Stimulated activated effector memory CD8-positive, alpha-beta T cell treated with anti-CD3 and anti-CD28 coated beads, Interleukin-12 subunit alpha, Interleukin-12 subunit beta, amount 100 ng/mL, for 72 hours (primary cell): ENCODE measurements around the gene TSC22D1.
"Not testable (repeated sequence)": the region's sequence is repeated elsewhere in the genome, so short reads cannot be mapped to it uniquely, and the experiment has no call there.

Experiments
- ATAC-seq: fragments of 150-1000 bp; cut with Tn5 transposase; 2 replicates; pipeline ENCODE4 v1.10.0; 2021
- DNase-seq, 2 donors: peaks; one replicate each; pipeline ENCODE4 v3.0.0; 2021 to 2022; ENCODE audit warnings: low spot score in 2 of 2
- H3K27ac Mint-ChIP-seq: one replicate; pipeline ENCODE4 v1.8.0; 2022; ENCODE audit warnings: mild to moderate bottlenecking, mixed read lengths
- H3K36me3 Mint-ChIP-seq: one replicate; pipeline ENCODE4 v1.8.0; 2022; ENCODE audit warnings: mild to moderate bottlenecking, mixed read lengths
- H3K4me1 Mint-ChIP-seq: one replicate; pipeline ENCODE4 v1.8.0; 2022; ENCODE audit warnings: mixed read lengths
- H3K4me3 Mint-ChIP-seq: one replicate; pipeline ENCODE4 v1.8.0; 2022; ENCODE audit warnings: mild to moderate bottlenecking, mixed read lengths
- H3K9me3 Mint-ChIP-seq: one replicate; pipeline ENCODE4 v1.8.0; 2022; ENCODE audit warnings: mixed read lengths

TSC22D1 gene

DNA sequence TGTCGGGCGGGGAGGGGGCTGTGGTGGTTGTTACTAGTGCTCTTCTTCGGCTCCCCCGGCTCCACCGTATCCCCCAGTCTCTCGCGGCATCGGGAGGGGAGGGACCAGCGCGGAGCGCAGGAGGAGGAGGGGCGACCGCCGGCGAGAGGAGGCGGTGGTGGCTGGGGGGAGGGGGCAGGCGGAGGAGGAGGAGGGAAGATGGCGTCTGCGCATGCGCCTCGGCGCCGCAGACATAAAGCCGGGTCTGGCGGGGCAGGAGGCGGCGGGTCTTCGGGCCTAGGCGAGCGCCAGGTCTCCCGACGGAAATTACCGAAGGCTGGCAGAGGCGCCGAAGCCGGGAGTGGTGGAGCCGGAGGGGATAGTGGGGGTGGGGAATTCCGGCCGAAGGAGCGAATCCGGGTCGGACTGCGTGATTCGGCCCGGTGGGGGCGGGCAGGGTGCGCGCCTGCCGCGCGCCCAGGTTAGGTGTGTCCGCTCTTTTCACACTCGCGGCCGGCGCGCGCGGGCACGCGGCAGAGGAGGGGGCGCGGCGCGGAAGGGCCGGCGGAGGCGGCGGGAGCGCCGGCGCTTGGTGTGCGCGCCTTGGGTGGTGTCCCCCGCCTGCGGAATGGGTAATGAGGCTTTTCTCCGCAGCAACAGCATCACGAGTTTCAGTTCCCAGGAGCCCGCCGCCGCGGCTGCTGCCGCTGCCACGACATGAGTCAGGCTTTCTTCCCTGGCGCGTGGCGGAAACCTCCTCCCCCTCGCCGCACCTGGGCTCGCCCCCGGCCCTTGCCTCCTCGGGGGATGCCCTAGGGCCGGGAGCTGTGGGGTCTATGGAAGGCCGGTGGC lies 1.3 kb upstream of the TSC22D1 start:
- H3K4me3 Mint-ChIP-seq = peak overlapping the region; percentile 89
- peaks cover 28% of the 10 kb centered on the region for H3K4me1 Mint-ChIP-seq
- H3K9me3 Mint-ChIP-seq = no peaks in the 10 kb centered on the region
- H3K36me3 Mint-ChIP-seq = peaks cover 20% of the 10 kb centered on the region
- DNase-seq = peak; percentile 84 to 95
- ATAC-seq = peak; percentile 80
- peak overlapping the region; percentile 87 for H3K27ac Mint-ChIP-seq

GRCh38 chr13:44576351-44577235 lies 463 bp upstream of the TSC22D1 start:
- Mint-ChIP-seq H3K27ac (peak overlapping the region; percentile 87), H3K36me3 (peaks cover 20% of the 10 kb centered on the region), H3K4me3 (peak overlapping the region; percentile 89), H3K9me3 (no peaks in the 10 kb centered on the region), H3K4me1 (peaks cover 32% of the 10 kb centered on the region)
- peak; percentile 54 for ATAC-seq
- DNase-seq = peak in 1 of 2 donors; percentile 65

- Mint-ChIP-seq H3K9me3 (no peaks in the 10 kb centered on the region), H3K27ac (peak overlapping the region; percentile 86), H3K36me3 (peaks cover 20% of the 10 kb centered on the region), H3K4me1 (peaks cover 32% of the 10 kb centered on the region), H3K4me3 (peak overlapping the region; percentile 89)
- DNase-seq = no peak
- no peak for ATAC-seq
Measured at GRCh38 chr13:44575035-44575434, 1.1 kb downstream of the TSC22D1 start.

- Mint-ChIP-seq H3K27ac (no peak overlapping the region), H3K36me3 (peaks cover 20% of the 10 kb centered on the region), H3K4me3 (peak overlapping the region; percentile 89), H3K4me1 (peaks cover 32% of the 10 kb centered on the region), H3K9me3 (no peaks in the 10 kb centered on the region)
- DNase-seq = no peak
- ATAC-seq = peak; percentile 19
Measured at GRCh38 chr13:44574466-44574855, 1.7 kb downstream of the TSC22D1 start.

GRCh38 chr13:44573790-44574465 lies 2.2 kb downstream of the TSC22D1 start:
- no peak for DNase-seq
- H3K9me3 Mint-ChIP-seq = no peaks in the 10 kb centered on the region
- no peak for ATAC-seq
- peak overlapping the region; percentile 89 for H3K4me3 Mint-ChIP-seq
- peaks cover 35% of the 10 kb centered on the region for H3K4me1 Mint-ChIP-seq
- H3K36me3 Mint-ChIP-seq = peaks cover 20% of the 10 kb centered on the region
- no peak overlapping the region for H3K27ac Mint-ChIP-seq

DNA sequence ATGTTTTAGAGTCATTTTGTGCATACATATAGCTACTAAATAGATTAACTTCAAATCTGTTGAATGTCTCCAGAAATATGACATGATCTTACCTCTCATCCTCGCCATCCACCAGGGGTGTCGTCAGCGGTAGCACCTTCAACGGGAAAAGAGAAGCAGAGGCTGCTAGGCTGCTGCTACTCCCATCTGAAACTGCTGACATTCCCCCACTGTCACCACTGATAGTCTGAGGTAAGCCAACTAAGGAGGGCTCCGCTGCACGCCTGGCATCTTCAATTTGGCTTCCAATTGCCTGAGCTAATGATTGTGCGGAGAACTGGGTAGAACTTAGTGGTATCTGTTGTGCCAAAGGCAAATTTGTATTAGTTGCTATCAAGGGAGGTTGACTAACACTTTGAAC lies 3.1 kb downstream of the TSC22D1 start:
- H3K4me1 Mint-ChIP-seq = peaks cover 43% of the 10 kb centered on the region
- H3K27ac Mint-ChIP-seq = no peak overlapping the region
- no peaks in the 10 kb centered on the region for H3K9me3 Mint-ChIP-seq
- no peak overlapping the region for H3K4me3 Mint-ChIP-seq
- peaks cover 20% of the 10 kb centered on the region for H3K36me3 Mint-ChIP-seq
- DNase-seq = no peak
- no peak for ATAC-seq

DNA sequence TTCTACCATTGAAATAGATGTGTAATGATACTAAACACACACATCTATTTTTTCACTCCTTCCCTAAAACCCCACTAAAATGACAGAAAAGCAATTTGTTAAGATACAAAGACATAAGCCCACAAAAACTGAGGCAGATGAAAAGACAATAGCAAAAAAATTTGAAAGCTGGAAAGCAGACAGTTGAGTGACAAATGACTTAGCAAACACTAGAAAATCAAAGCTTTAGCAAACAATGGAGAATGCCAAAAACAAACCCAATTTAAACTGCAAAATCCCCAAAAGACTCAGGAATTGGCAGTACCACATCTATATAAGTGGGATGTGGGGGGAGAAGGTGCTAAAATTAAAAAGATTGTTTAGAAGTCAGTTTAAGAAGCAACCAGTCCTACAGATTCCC lies 9.5 kb downstream of the TSC22D1 start:
- ATAC-seq (no peak), DNase-seq (no peak)
- H3K4me3 Mint-ChIP-seq = no peak overlapping the region
- H3K9me3 Mint-ChIP-seq = no peaks in the 10 kb centered on the region
- H3K36me3 Mint-ChIP-seq = no peaks in the 10 kb centered on the region
- peaks cover 34% of the 10 kb centered on the region for H3K4me1 Mint-ChIP-seq
- no peak overlapping the region for H3K27ac Mint-ChIP-seq

DNA sequence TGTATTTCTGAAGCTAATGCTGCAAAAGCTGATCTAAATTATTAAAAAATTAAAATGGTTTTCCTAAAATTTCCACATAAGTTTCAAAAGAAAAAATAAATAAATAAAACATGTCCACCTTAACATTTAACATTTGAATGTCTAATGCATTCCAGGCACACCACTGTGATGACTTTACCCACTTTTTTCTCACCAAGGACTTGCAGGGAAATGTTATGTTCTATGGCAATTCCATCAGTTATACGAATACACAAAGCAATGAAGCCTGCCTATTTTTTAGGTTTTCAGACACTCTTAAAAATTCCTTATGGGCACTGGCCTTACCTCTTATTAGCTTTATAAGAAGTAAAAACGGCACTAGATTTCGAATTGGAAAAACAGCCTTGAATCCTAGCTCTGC lies 10.2 kb downstream of the TSC22D1 start:
- Mint-ChIP-seq H3K36me3 (no peaks in the 10 kb centered on the region), H3K9me3 (no peaks in the 10 kb centered on the region), H3K4me3 (no peak overlapping the region), H3K27ac (no peak overlapping the region), H3K4me1 (peaks cover 34% of the 10 kb centered on the region)
- ATAC-seq = no peak
- DNase-seq = no peak

- Mint-ChIP-seq H3K9me3 (no peaks in the 10 kb centered on the region), H3K36me3 (no peaks in the 10 kb centered on the region), H3K4me1 (peaks cover 34% of the 10 kb centered on the region), H3K4me3 (no peak overlapping the region), H3K27ac (no peak overlapping the region)
- DNase-seq = no peak
- no peak for ATAC-seq
Measured at GRCh38 chr13:44564936-44565335, 11.2 kb downstream of the TSC22D1 start.

GRCh38 chr13:44562853-44563252 lies 13.3 kb downstream of the TSC22D1 start:
- H3K4me3 Mint-ChIP-seq, H3K27ac Mint-ChIP-seq, H3K36me3 Mint-ChIP-seq, H3K9me3 Mint-ChIP-seq, ATAC-seq, DNase-seq: not testable (repeated sequence)
- peaks cover 21% of the 10 kb centered on the region for H3K4me1 Mint-ChIP-seq

DNA sequence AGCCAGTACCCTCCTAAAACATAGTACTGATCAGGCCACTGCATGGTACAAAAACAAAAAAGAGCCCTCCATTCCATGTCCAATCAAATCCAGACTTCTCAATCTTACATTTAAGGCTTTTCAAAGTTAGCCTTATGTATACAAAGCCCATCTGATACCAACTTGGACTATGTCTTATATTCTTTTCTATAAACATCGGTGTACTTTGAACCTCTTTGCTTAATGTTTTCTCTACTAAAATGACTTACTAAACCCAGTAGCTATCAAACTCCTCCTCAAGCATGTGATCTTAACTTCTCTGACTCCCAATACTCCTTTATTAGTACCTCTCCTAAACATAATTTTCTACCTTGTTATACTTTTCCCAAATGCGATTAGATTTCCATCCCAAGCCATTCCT lies 14.8 kb downstream of the TSC22D1 start:
- ATAC-seq = no peak
- Mint-ChIP-seq H3K4me3 (no peak overlapping the region), H3K36me3 (no peaks in the 10 kb centered on the region), H3K9me3 (no peaks in the 10 kb centered on the region), H3K4me1 (peaks cover 7% of the 10 kb centered on the region), H3K27ac (no peak overlapping the region)
- DNase-seq = no peak

DNA sequence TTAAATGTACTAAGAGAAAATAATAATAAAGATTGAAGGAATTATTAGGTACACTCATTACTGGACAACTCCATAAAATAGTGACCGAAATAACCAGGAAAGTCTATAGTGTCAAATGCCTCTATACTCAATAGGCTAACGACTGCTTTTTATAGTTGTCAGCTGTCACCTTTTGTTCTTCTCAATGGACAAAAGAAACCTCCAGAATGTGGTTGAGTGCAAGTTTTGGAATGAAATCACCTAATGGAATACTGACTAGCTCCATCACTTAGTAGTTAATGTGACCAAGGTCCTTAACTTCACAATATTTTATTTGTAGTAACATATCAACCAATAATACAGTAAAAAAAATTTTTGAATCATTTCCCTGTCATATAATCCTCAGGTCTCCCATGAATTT lies 18.1 kb downstream of the TSC22D1 start:
- no peaks in the 10 kb centered on the region for H3K9me3 Mint-ChIP-seq
- no peak overlapping the region for H3K27ac Mint-ChIP-seq
- no peak overlapping the region for H3K4me3 Mint-ChIP-seq
- no peaks in the 10 kb centered on the region for H3K36me3 Mint-ChIP-seq
- H3K4me1 Mint-ChIP-seq = no peaks in the 10 kb centered on the region
- no peak for DNase-seq
- ATAC-seq = no peak

GRCh38 chr13:44555207-44555606 lies 20.9 kb downstream of the TSC22D1 start:
- DNase-seq (no peak), ATAC-seq (no peak)
- Mint-ChIP-seq H3K36me3 (no peaks in the 10 kb centered on the region), H3K4me3 (no peak overlapping the region), H3K27ac (no peak overlapping the region), H3K9me3 (no peaks in the 10 kb centered on the region), H3K4me1 (no peaks in the 10 kb centered on the region)

- H3K36me3 Mint-ChIP-seq = no peaks in the 10 kb centered on the region
- no peaks in the 10 kb centered on the region for H3K9me3 Mint-ChIP-seq
- H3K27ac Mint-ChIP-seq = no peak overlapping the region
- DNase-seq (no peak), ATAC-seq (no peak)
- H3K4me3 Mint-ChIP-seq = no peak overlapping the region
- no peaks in the 10 kb centered on the region for H3K4me1 Mint-ChIP-seq
Measured at GRCh38 chr13:44549476-44549875, 26.7 kb downstream of the TSC22D1 start.

DNA sequence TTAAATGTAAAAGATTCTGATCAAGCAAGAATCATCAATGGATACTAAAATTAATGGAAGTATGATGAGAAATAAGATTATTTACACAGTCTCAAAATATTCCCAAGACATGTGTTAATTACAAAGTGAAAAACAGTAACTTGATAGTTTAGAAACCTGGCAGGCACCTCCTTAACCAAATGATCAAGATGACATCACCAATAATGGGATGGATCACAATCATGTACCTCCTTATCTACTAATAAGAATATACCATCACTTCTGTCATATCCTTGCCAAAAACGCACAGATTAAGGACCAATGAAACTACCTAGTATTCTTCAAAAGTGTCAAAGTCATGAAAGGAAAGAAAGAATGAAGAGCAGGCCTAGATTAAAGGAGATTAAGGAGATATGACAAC lies 30.0 kb downstream of the TSC22D1 start:
- H3K27ac Mint-ChIP-seq = no peak overlapping the region

More for the DNA sequence above, 30.0 kb downstream of the TSC22D1 start:
- ATAC-seq (no peak), DNase-seq (no peak)
- Mint-ChIP-seq H3K9me3 (no peaks in the 10 kb centered on the region), H3K4me1 (no peaks in the 10 kb centered on the region), H3K36me3 (no peaks in the 10 kb centered on the region), H3K4me3 (no peak overlapping the region)
